GM21360 (cell line): ENCODE data around the gene SERPINE3.

ENCODE experiments used
- ATAC-seq: cut with Tn5 transposase; IDR thresholded peaks from one replicate; pipeline ENCODE4 v1.9.1; 2021; ENCODE audit warnings: mild to moderate bottlenecking, moderate library complexity; ENCODE audit not compliant: unreplicated experiment

SERPINE3 gene

GRCh38 chr13:51327961-51328360 is 11.5 kb upstream of the SERPINE3 start:
- no peak for ATAC-seq

DNA sequence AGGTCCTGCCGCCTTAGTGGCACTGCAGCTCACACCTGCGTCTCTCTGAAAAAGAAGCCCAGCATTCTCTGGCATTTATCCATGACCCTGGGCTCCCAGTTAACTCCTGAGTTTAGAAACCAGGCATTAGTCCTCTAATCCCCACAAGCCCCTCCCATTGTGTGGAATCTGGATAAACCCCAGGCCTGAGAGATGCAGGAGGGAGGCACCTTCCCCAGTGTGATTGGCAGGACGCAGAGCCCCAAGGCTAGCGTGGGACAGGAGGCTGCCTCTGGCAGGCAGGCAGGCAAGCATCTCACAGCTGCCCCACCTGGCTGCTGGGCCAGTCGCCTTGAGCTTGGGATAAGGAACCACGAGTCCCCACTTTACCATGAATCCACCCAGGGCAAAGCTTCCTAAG is 11.0 kb upstream of the SERPINE3 start:
- ATAC-seq: no peak

GRCh38 chr13:51329606-51330005 is 9.9 kb upstream of the SERPINE3 start:
- ATAC-seq: no peak

DNA sequence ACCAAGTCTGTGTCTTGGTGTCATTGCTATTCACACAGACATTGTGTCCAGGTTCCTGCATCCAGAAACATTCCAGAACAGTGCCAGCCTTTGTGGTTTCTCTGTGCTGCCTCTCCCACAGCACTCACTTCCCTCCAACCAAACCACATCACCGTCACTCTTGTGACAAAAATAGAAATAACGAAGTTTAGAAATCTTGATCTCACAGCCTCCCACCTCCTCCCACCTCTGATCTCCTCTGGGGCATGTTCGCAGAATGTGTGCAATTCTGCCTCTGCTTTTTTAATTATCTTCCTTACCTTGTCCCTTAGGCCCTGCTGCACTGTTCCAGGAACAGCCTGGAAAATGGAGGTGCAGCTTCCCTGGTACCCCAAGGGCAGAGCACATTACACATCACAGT is 8.7 kb upstream of the SERPINE3 start:
- ATAC-seq: peak; percentile 64

GRCh38 chr13:51331354-51331861 is 8.1 kb upstream of the SERPINE3 start:
- peak; percentile 46 for ATAC-seq

- no peak for ATAC-seq
Observed at GRCh38 chr13:51332566-51333361, 6.7 kb upstream of the SERPINE3 start.

DNA sequence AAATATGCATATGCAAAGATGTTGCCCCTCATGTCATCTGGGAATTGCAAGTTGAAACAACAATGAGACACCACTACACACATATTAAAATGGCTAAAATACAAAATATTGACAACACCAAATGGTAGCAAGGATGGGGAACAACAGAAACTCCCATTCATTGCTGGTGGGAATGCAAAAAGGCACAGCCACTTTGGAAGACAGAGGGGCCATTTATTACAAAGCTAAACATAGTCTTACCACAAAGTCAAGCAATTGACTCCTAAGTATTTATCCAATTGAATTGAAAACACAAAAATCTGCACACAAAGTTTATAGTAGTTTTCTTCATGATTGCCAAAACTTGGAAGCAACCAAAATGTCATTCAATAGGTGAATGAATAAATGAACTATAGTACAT is 6.1 kb upstream of the SERPINE3 start:
- no peak for ATAC-seq

GRCh38 chr13:51333826-51334225 is 5.7 kb upstream of the SERPINE3 start:
- ATAC-seq: no peak

DNA sequence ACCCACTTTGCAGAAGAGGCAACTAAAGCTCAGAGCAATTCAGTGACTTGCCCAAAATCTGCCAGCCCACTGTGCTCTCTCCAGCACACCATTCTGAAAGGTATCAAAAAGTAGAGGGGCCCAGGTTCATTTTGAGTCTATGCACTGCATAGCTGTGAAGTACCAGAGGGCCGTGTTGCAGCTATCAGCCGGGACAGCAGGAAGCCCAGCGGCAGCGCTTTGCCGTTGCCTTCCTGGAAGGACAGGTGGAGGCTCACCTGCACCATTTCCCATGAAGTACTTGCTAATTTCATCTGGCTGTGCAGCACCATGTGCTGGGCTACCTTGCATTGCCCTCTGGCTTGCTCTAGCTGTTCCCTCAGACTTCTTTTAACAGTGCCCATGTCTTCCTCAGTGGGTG is 2.7 kb upstream of the SERPINE3 start:
- ATAC-seq: no peak

DNA sequence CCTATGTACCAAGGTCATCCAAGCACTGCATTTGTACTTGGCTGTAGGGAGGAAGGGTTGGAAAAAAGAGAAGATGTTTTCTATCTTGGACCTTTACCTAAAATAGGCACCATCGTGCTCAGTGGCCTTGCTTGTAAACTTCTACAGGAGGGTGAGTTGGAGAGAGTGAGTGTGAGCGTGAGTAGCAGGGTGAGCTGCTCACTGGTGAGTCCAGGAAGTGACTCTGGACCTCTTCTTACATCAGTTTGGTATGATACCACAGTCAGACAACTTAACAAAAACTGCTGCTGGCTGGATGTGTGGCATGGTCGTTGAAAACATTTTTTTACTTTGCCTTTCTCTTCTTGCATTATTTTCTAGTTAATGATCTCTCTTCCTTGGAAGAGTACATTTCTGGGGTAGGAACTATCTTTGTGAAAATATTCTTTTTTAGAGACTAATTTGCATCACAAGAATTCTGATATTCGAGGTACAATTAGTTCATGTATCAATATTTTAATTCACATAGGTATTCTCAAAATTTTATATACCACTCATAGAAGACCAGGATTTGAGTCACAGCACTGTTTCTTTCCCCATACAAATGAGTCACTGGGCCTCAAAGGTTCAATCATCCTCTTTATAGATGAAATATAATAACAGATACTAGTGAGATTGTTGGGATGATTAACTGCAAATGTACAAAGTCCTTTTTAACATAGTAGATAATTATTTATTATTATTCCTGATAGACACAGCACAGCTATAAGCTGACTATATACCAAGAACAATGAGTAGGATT is 651 bp downstream of the SERPINE3 start:
- no peak for ATAC-seq

DNA sequence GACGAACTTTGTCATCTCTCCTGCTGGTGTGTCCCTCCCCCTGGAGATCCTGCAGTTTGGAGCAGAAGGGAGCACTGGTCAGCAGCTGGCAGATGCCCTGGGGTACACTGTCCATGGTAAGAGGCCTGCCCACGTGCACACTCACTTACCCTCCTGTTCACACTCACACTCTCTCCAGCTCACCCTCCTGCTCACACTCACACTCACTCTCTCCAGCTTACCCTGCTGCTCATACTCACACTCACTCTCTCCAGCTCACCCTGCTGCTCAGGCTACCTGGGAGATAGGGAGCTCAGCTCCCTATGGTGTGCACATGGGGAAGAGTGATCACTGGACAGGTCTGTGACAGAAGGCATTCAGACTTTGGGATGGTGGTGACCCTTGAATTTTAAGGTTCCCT is 1.7 kb downstream of the SERPINE3 start:
- ATAC-seq: no peak

- no peak for ATAC-seq
Observed at GRCh38 chr13:51341791-51342190, 2.3 kb downstream of the SERPINE3 start.

GRCh38 chr13:51342706-51343105 is 3.2 kb downstream of the SERPINE3 start:
- no peak for ATAC-seq

- no peak for ATAC-seq
Observed at GRCh38 chr13:51343475-51343874, 4.0 kb downstream of the SERPINE3 start.

GRCh38 chr13:51346397-51346796 is 6.9 kb downstream of the SERPINE3 start:
- ATAC-seq: no peak

GRCh38 chr13:51347099-51347498 is 7.6 kb downstream of the SERPINE3 start:
- ATAC-seq: no peak

GRCh38 chr13:51348069-51348967 is 8.8 kb downstream of the SERPINE3 start:
- ATAC-seq: no peak

DNA sequence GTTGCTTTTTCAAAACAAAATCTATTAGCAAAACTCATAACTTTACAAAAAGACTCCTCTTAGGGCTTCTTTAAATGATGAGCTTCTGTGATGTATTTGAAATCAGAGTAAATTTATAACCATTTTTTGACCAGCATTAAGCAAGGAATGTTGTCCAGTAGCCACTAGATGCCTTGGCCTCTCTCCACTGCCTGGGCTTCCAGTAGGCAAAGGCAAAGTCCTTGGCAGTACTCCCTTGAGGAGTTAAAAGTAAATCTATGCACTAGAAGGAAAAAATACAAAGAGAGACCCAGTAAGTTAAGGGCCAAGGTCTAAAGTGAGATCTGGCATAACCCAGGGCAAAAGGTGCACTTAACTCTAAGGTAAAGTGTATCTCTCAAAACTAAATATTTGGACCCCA is 9.5 kb downstream of the SERPINE3 start:
- ATAC-seq: no peak

DNA sequence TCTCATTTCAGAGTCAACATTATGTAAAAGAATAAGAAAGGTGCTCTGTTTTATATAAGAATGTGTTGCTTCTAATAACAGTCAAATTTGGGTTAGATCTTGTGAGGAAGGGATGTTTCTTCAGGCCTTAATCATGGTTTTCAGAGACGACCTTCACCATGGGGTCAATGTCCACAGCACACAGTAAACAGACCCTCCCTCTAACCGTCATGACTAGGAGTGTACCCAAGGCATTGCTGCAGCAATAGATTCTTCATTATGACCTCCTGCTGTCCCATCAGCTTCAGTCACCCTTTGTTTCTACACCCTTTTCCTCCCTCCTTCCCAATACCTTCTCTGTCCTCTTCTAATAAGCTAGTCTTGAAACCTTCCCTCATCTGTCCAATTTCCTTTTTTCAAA is 15.7 kb downstream of the SERPINE3 start:
- ATAC-seq: no peak

DNA sequence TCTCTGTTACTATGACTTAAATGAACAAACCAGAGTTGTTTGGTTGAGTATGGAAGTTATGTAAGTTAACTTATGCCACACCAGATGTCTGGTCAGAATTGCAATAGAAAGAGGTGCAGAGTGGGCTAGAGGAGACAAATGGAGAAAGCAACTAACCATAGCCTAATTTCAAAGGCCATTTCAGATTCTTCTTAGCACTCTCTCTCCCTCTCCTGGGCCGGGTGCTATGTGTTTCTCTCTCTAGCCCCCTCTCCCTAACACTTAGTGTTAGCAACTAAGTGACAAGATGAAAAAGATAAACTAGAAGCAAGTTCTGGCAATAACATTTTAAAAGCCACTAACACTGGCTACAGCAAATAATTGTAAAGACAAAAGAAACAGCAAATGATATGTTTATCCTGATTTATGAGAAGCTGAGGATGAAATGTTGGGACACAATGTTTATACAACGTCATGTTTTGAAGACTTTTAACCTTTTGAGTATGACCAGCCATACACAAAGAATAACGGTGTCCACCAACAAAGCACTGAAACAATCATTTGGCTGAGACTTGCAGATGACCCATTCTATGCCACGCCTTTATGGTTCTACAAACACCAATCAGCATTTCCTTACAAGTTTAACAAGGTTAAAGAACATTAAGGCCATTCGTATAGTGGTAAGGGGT is 18.6 kb downstream of the SERPINE3 start:
- ATAC-seq: no peak

GRCh38 chr13:51359352-51359751 is 19.9 kb downstream of the SERPINE3 start:
- ATAC-seq: no peak
